Measurements from ENCODE around the gene TRIM71.
"Not testable (repeated sequence)": the region's sequence is repeated elsewhere in the genome, so short reads cannot be mapped to it uniquely, and the experiment has no call there.

The TRIM71 gene

DNA sequence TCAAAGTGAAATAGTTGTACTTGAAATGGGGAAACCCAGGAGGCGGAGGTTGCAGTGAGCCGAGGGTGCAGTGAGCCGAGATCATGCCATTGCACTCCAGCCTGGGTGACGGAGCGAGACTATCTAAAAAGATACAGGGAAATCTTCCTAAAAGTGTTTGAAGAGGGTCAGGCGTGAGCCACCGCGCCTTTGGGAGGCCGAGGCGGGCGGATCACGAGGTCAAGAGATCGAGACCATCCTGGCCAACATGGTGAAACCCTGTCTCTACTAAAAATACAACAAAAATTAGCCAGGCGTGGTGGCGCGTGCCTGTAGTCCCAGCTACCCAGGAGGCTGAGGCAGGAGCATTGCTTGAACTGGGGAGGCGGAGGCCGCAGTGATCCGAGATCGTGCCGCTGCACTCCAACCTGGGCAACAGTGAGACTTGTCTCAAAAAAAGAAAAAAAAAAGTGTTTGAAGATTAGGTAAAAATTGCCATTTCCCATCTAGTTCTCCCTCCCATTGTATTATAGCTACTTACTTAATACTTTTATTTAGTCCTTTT, 5.9 kb downstream of the TRIM71 start:
- not testable (repeated sequence) for H4K8ac ChIP-seq (ENCODE audit: low read length); H2AK5ac ChIP-seq (ENCODE audit: low read length, severe bottlenecking); H3K79me1 ChIP-seq (replicated peaks; ENCODE audit: low read length, poor library complexity, severe bottlenecking); DNase-seq; H3K4ac ChIP-seq (ENCODE audit: low read depth in 1 of 2, low read length in 2 of 2); H3K23ac ChIP-seq (ENCODE audit: low read length in 2 of 2); H3K9me3 ChIP-seq (ENCODE audit: control insufficient read depth, low read length); H3K4me3 ChIP-seq (ENCODE audit: insufficient read depth in 1 of 2, low read depth in 1 of 2, low read length in 2 of 2); H4K91ac ChIP-seq (ENCODE audit: low read length); H2BK120ac ChIP-seq (ENCODE audit: low read depth, low read length); H2BK15ac ChIP-seq (ENCODE audit: low read depth, poor library complexity, severe bottlenecking); H2AFZ ChIP-seq (ENCODE audit: low read depth, low read length); H3K9ac ChIP-seq (ENCODE audit: low read length); H3K14ac ChIP-seq (ENCODE audit: low read length in 2 of 2); H3K36me3 ChIP-seq (ENCODE audit: control insufficient read depth in 1 of 2, insufficient read depth in 2 of 2, low read depth in 1 of 2, low read length in 2 of 2); H2BK5ac ChIP-seq (ENCODE audit: low read depth, low read length, poor library complexity, severe bottlenecking); H2BK12ac ChIP-seq (ENCODE audit: low read length in 2 of 2); H3K18ac ChIP-seq (ENCODE audit: low read depth in 1 of 2, low read length in 2 of 2); H3K4me2 ChIP-seq (ENCODE audit: low read length, poor library complexity, severe bottlenecking); H3K27ac ChIP-seq (ENCODE audit: low read length, poor library complexity, severe bottlenecking); H3K4me1 ChIP-seq (ENCODE audit: control insufficient read depth, insufficient read depth, low read depth, low read length)
- peaks cover 58 to 71% of the 10 kb centered on the region in 2 experiments for H3K27me3 ChIP-seq (ENCODE audit: control insufficient read depth in 1 of 2, insufficient read depth in 1 of 2, low read length in 2 of 2)
- 95% methylated on average over 17 of the region's 21 CpGs for WGBS

DNA sequence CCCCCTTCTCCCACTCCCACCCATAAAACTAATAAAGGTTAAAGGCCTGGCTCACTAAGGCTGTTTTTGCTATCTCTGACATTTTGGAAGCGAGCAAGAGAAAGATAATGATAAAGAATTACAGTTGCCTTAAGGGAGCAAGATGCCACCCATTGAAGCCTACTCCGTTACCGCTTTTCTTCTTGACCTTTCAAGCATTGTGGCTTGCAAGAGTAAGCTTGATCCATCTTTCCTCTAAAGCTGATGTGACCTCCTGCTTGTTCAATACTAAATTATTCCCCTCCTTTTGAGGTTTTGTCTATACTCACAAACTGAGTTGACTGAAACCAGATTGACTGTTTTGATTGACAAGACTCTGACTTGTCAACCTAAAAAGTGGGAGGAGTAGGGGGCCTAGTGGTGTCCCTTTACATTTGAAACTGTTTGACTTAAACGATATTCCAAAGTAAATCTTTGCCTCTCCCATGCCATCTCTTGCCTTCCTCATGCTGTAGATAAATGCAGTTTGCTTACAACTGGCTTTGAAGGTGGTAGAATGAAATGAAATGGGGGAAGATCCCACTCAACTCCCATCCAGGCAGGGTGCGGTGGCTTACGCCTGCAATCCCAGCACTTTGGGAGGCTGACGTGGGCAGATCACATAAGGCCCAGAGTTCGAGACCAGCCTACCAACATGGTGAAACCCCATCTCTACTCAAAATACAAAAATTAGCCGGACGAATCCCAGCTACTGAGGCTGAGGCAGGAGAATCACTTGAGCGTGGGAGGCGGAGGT, 8.0 kb downstream of the TRIM71 start:
- no peak overlapping the region for H3K27ac ChIP-seq (ENCODE audit: low read length, poor library complexity, severe bottlenecking)
- no peak overlapping the region for H2BK120ac ChIP-seq (ENCODE audit: low read depth, low read length)
- no peak overlapping the region for H3K14ac ChIP-seq (ENCODE audit: low read length in 2 of 2)
- no peak overlapping the region for H2AFZ ChIP-seq (ENCODE audit: low read depth, low read length)
- no peak for DNase-seq
- no peaks in the 10 kb centered on the region for H3K36me3 ChIP-seq (ENCODE audit: control insufficient read depth in 1 of 2, insufficient read depth in 2 of 2, low read depth in 1 of 2, low read length in 2 of 2)
- no peak overlapping the region for H2BK12ac ChIP-seq (ENCODE audit: low read length in 2 of 2)
- no peaks in the 10 kb centered on the region for H3K79me1 ChIP-seq (replicated peaks; ENCODE audit: low read length, poor library complexity, severe bottlenecking)
- H3K4me2 ChIP-seq (ENCODE audit: low read length, poor library complexity, severe bottlenecking): no peak overlapping the region
- WGBS: 97% methylated on average over 11 of the region's 12 CpGs
- H2BK15ac ChIP-seq (ENCODE audit: low read depth, poor library complexity, severe bottlenecking): no peak overlapping the region
- H3K9ac ChIP-seq (ENCODE audit: low read length): no peak overlapping the region
- no peak overlapping the region for H3K4ac ChIP-seq (ENCODE audit: low read depth in 1 of 2, low read length in 2 of 2)
- H2AK5ac ChIP-seq (ENCODE audit: low read length, severe bottlenecking): no peak overlapping the region
- no peak overlapping the region for H4K8ac ChIP-seq (ENCODE audit: low read length)
- H3K27me3 ChIP-seq (ENCODE audit: control insufficient read depth in 1 of 2, insufficient read depth in 1 of 2, low read length in 2 of 2): peaks cover 37 to 51% of the 10 kb centered on the region in 2 experiments
- no peak overlapping the region for H3K18ac ChIP-seq (ENCODE audit: low read depth in 1 of 2, low read length in 2 of 2)
- no peak overlapping the region for H2BK5ac ChIP-seq (ENCODE audit: low read depth, low read length, poor library complexity, severe bottlenecking)
- H3K9me3 ChIP-seq (ENCODE audit: control insufficient read depth, low read length): no peaks in the 10 kb centered on the region
- H3K23ac ChIP-seq (ENCODE audit: low read length in 2 of 2): no peak overlapping the region
- no peak overlapping the region for H4K91ac ChIP-seq (ENCODE audit: low read length)
- H3K4me3 ChIP-seq (ENCODE audit: insufficient read depth in 1 of 2, low read depth in 1 of 2, low read length in 2 of 2): no peak overlapping the region
- peaks cover 6% of the 10 kb centered on the region for H3K4me1 ChIP-seq (ENCODE audit: control insufficient read depth, insufficient read depth, low read depth, low read length)

- Histone ChIP-seq H3K18ac (ENCODE audit: low read depth in 1 of 2, low read length in 2 of 2) (no peak overlapping the region), H3K9me3 (ENCODE audit: control insufficient read depth, low read length) (no peaks in the 10 kb centered on the region), H2BK5ac (ENCODE audit: low read depth, low read length, poor library complexity, severe bottlenecking) (no peak overlapping the region), H4K91ac (ENCODE audit: low read length) (no peak overlapping the region), H3K27me3 (ENCODE audit: control insufficient read depth in 1 of 2, insufficient read depth in 1 of 2, low read length in 2 of 2) (peaks cover 26 to 42% of the 10 kb centered on the region in 2 experiments), H3K4ac (ENCODE audit: low read depth in 1 of 2, low read length in 2 of 2) (no peak overlapping the region), H3K4me3 (ENCODE audit: insufficient read depth in 1 of 2, low read depth in 1 of 2, low read length in 2 of 2) (no peak overlapping the region), H2BK15ac (ENCODE audit: low read depth, poor library complexity, severe bottlenecking) (no peak overlapping the region), H4K8ac (ENCODE audit: low read length) (no peak overlapping the region), H2AK5ac (ENCODE audit: low read length, severe bottlenecking) (no peak overlapping the region), H2BK12ac (ENCODE audit: low read length in 2 of 2) (no peak overlapping the region), H3K9ac (ENCODE audit: low read length) (no peak overlapping the region), H2AFZ (ENCODE audit: low read depth, low read length) (no peak overlapping the region), H3K23ac (ENCODE audit: low read length in 2 of 2) (no peak overlapping the region), H3K14ac (ENCODE audit: low read length in 2 of 2) (no peak overlapping the region), H3K4me1 (ENCODE audit: control insufficient read depth, insufficient read depth, low read depth, low read length) (no peaks in the 10 kb centered on the region), H3K79me1 (replicated peaks; ENCODE audit: low read length, poor library complexity, severe bottlenecking) (no peaks in the 10 kb centered on the region), H3K36me3 (ENCODE audit: control insufficient read depth in 1 of 2, insufficient read depth in 2 of 2, low read depth in 1 of 2, low read length in 2 of 2) (no peaks in the 10 kb centered on the region), H3K4me2 (ENCODE audit: low read length, poor library complexity, severe bottlenecking) (no peak overlapping the region), H3K27ac (ENCODE audit: low read length, poor library complexity, severe bottlenecking) (no peak overlapping the region), H2BK120ac (ENCODE audit: low read depth, low read length) (no peak overlapping the region)
- WGBS: 82% methylated on average over 3 of the region's 4 CpGs
- no peak for DNase-seq
Observed at GRCh38 chr3:32831062-32831461, 13.3 kb downstream of the TRIM71 start.

GRCh38 chr3:32831791-32832190, 14.0 kb downstream of the TRIM71 start:
- Histone ChIP-seq H2AFZ (ENCODE audit: low read depth, low read length) (no peak overlapping the region), H3K4me3 (ENCODE audit: insufficient read depth in 1 of 2, low read depth in 1 of 2, low read length in 2 of 2) (no peak overlapping the region), H3K79me1 (replicated peaks; ENCODE audit: low read length, poor library complexity, severe bottlenecking) (no peaks in the 10 kb centered on the region), H4K91ac (ENCODE audit: low read length) (no peak overlapping the region), H3K9ac (ENCODE audit: low read length) (no peak overlapping the region), H3K27me3 (ENCODE audit: control insufficient read depth in 1 of 2, insufficient read depth in 1 of 2, low read length in 2 of 2) (peaks cover 33 to 44% of the 10 kb centered on the region in 2 experiments), H2AK5ac (ENCODE audit: low read length, severe bottlenecking) (no peak overlapping the region), H3K27ac (ENCODE audit: low read length, poor library complexity, severe bottlenecking) (no peak overlapping the region), H2BK15ac (ENCODE audit: low read depth, poor library complexity, severe bottlenecking) (no peak overlapping the region), H3K4ac (ENCODE audit: low read depth in 1 of 2, low read length in 2 of 2) (no peak overlapping the region), H3K23ac (ENCODE audit: low read length in 2 of 2) (no peak overlapping the region), H3K14ac (ENCODE audit: low read length in 2 of 2) (no peak overlapping the region), H3K4me1 (ENCODE audit: control insufficient read depth, insufficient read depth, low read depth, low read length) (no peaks in the 10 kb centered on the region), H2BK5ac (ENCODE audit: low read depth, low read length, poor library complexity, severe bottlenecking) (no peak overlapping the region), H3K36me3 (ENCODE audit: control insufficient read depth in 1 of 2, insufficient read depth in 2 of 2, low read depth in 1 of 2, low read length in 2 of 2) (no peaks in the 10 kb centered on the region), H2BK12ac (ENCODE audit: low read length in 2 of 2) (no peak overlapping the region), H3K18ac (ENCODE audit: low read depth in 1 of 2, low read length in 2 of 2) (no peak overlapping the region), H4K8ac (ENCODE audit: low read length) (no peak overlapping the region), H3K4me2 (ENCODE audit: low read length, poor library complexity, severe bottlenecking) (no peak overlapping the region), H2BK120ac (ENCODE audit: low read depth, low read length) (no peak overlapping the region), H3K9me3 (ENCODE audit: control insufficient read depth, low read length) (no peaks in the 10 kb centered on the region)
- WGBS: 89% methylated on average over 2 of the region's 2 CpGs
- DNase-seq: no peak
